GM21825 (cell line): ENCODE data around the gene CACNA1H.
"Not testable (repeated sequence)": the region's sequence is repeated elsewhere in the genome, so short reads cannot be mapped to it uniquely, and the experiment has no call there.

Source experiments
- ATAC-seq: cut with Tn5 transposase; IDR thresholded peaks from one replicate; pipeline ENCODE4 v1.9.1; 2021; ENCODE audit warnings: mild to moderate bottlenecking, moderate library complexity; ENCODE audit not compliant: unreplicated experiment

The CACNA1H gene

DNA sequence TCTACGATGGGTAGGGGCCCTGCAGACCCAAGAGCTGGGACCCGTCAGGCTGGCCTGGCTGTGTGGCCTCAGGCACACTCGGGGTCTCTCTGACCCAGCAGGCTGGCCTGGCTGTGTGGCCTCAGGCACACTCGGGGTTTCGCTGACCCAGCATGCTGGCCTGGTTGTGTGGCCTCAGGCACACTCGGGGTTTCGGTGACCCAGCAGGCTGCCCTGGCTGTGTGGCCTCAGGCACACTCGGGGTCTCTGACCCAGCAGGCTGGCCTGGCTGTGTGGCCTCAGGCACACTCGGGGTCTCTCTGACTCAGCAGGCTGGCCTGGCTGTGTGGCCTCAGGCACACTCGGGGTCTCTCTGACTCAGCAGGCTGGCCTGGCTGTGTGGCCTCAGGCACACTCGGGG is 37.9 kb downstream of the CACNA1H start:
- ATAC-seq, result not testable (repeated sequence)

DNA sequence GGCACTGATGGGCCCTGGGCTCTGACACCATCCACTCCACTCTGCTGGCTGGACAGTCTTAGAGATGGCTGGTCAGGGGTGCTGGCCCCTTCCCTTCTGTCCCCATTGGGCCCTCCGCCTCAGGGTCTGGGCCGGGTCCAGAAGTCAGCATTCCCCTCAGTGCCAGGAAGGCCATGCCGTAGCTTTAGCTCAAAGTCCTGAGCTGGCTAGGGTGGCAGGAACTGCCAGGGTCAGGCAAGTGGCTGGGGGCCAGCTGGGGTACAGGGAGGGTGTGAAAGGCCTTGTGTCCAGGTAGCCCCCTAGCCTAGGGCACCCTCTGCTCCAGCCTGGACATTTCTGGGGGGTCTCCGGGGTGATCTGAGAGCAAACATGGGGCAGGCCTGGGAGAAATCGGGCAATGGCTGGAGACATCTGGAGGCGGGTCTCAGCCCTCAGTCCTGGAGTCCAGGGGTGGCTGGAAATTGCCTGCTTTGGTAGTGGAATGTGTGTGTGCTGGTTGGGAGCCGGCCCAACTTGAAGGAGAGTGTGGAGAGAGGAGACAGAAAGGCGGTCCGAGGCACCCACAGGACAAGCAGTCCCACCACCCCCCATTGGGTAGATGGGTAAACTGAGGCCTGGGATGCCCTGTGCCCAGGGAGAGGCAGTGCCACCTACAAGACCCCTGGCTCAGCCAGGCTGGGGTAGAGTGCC is 39.6 kb downstream of the CACNA1H start:
- ATAC-seq, result no peak

DNA sequence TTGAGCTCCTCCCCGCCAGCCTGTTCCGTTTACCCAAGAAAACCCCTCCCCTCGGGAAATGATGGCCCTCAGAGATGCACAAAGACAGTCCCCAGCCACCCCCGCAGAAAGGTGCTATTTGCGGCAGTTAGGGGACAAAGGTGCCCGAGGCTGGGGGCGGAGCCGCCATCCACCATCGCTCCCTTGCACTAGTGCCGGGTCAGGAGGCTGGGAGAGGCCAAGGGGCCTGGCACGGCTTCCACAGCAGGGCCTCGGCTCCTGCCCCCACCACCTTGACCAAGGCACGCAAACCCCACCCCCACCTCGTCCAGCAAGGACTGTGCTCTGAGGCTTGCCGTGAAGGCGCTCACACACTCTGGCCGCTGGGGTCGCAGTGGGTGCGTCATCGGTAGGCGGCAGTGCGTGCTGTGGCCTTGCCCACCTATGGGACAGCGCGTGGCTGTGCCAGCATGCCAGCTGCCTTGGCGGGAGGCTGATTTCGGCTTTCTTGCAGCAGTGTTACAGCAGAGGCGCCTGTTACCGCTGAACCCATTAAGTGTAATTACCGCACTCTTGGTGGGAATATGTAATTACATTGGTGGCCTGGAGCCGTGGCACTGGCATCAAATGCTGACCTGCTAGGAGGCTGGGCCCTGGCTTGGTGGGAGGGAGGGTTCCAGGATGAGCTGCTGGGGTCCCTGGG is 40.4 kb downstream of the CACNA1H start:
- no peak for ATAC-seq

DNA sequence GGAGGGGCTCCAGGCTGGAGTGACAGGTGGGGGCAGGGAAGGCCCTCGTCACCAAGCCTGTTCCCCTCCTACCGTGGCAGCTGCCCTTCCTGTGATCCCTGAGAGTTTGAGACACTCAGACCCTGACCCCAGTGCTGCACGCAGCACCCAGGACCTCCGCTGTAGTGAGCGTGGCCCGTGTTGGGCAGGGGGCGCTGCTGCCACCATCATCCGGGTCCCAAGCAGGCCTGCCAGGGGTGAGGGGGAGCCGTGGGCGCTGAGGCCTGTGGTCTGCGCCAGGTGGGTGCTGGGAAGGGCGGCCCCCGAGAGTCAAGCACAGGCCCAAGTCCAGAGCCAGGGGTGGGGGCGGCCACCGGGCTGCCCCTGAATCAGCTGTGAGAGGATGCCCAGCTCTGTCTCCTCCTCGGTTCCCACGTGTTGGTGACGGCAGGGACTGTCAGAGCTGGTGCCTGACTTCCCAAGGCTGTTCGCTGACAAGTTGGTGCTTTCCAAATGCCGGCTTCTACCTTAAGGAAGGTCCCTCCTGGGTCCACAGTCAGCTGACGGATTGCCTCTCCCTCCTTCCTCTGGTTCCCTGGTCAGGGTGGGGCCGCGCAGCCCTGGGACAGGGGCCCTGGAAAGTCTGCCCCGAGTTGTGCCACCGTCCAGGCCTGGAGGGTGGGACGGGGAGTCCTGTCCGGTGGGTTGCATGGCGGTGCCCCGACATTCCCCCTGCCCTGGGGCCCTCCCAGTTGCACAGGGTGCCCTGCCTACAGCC is 41.1 kb downstream of the CACNA1H start:
- ATAC-seq, result no peak

DNA sequence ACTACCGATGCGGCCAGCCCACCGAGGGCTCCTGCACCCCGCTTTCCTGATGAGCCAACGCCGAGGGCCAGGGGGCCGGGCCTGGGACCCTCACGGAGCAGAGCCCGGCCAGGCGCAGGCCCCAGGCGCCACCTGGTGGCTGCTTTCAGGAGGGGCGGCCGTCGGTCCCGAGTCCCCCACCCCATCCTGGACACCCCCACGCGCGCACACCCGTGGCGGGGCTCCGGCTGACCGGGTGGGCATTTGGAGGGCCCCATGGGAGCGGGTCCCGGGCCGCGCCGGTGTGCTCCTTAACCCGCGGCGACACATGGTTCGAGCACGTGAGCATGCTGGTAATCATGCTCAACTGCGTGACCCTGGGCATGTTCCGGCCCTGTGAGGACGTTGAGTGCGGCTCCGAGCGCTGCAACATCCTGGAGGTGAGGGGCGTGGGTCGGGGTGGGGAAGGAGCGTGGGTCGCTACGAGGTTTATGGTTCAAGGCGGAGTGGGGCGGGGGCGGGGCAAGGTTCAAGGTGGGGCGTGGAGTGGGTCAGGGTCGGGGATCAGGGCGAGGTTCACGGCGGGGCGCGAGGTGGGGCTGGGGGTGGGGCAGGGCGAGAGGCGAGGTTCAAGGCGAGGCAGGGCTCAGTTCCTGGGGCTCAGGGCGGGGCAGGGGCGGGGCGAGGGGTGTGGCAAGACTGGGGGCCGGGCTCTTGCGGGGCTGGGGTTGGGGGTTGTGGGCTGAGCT is 41.9 kb downstream of the CACNA1H start:
- no peak for ATAC-seq

DNA sequence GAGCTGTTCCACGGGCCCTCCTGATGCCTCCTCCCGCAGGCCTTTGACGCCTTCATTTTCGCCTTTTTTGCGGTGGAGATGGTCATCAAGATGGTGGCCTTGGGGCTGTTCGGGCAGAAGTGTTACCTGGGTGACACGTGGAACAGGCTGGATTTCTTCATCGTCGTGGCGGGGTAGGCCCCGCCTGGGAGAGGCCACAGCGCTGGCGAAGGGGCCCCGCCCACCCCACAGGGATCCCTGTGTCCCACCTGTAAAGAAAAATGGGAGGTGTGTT is 42.4 kb downstream of the CACNA1H start:
- ATAC-seq, result no peak

DNA sequence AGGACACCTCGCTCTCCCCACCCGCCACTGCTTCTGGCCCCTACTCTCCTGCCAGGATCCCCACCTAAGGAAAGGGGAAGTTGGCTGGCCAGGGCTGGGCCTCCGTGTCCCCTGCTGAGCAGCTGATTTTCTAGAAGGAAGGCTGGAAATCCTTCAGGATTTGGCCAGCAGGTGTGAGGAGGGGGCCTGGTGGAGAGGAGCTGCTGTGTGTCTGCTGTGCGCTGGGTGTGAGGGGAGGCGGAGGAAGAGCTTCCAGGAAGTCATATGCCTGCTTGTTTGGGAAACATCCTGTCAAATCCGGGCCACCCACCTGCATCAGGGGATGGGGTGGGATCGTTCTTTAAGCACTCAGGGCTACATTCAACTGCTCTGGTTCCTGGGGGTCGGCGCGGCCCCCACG is 43.6 kb downstream of the CACNA1H start:
- ATAC-seq, result no peak

DNA sequence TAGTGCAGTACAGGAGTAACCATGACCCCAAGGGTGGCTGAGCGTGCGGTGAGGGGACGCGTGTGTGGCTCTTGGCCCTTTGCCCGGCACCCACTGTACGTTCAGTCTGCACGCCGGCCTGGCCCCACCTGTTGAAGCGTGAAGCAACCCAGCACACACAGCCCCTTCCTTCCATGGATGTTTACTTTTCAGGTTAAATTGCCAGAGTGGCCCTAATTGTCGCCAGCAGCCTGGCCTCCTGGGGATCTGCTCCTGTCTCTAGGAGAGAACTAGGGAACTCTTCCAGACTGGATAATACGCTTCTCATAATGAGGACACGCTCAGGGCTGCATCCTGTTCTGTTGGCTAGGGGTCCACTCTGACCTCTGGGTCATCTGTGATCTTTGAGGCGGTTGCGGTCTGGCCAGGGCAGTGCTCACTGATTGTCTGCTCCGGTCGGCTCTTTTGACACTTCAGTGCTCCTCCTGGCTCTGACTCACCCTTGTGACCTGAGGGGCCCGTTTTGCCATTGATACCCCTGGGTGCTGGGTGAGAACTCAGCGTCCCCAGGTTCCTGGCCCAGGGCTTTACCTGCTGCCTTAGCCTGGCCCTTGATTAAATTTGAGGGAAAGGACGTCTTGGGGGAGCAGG is 44.4 kb downstream of the CACNA1H start:
- ATAC-seq, result no peak

DNA sequence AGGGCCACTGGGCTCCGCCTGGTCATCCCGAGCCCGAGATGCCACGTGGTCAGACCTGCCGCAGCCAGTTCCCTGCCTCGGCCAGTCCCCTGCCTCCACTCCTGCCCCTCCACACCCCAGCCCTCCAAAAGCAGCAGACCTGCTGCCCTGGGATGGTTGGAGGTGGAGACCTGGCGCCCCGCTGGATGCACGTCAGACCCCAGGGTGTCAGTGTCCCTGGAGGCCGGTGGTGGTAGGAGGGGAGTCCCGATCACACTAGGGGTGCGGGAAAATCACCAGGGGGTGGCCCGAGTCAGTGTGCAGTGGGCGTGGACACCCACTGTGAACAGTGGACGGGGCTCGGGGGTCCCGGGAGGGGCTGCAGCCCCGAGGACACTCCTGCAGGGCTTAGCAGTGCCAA is 45.3 kb downstream of the CACNA1H start:
- no peak for ATAC-seq

DNA sequence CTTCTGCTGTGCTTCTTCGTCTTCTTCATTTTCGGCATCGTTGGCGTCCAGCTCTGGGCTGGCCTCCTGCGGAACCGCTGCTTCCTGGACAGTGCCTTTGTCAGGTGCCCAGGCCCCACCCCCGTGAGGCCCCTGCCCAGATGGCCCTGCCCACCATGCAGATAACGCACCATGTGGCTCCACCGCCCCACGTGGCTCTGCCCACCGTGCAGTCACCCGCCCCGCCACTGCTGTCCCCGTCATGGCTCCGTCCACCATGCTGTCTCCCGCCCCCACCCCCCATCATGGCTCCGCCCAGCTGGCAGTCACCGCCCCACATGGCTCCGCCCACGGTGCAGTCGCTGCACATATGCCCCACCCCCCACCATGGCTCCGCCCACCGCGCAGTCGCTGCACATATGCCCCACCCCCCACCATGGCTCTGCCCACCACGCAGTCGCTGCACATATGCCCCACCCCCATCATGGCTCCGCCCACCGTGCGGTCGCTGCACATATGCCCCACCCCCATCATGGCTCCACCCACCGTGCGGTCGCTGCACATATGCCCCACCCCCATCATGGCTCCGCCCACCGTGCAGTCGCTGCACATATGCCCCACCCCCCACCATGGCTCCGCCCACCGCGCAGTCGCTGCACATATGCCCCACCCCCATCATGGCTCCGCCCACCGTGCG is 45.9 kb downstream of the CACNA1H start:
- not testable (repeated sequence) for ATAC-seq

DNA sequence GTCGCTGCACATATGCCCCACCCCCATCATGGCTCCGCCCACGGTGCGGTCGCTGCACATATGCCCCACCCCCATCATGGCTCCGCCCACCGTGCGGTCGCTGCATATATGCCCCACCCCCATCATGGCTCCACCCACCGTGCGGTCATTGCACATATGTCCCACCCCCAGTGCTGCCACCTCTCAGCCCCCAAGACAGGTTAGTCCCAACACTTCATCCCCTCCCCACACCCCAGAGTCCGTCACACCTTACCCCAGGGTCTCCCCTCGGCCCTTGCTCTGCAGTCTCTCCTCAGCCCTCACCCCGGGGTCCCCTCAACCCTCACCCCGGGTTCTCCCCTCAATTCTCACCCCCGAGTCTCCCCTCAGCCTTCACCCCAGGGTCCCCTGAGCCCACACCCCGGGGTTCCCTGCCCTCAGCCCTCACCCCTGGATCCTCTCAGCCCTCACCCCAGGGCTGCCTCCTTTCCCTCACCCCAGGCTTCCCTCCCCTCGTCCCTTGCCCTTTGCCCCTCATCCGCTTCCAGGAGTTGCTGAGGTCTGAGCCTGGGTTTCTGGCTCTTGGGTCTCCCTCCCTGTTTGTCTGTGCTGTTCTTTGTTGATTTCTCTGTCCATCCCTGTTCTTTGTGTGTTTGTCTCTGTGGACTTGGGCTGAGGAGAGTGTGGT is 46.6 kb downstream of the CACNA1H start:
- ATAC-seq, result no peak

DNA sequence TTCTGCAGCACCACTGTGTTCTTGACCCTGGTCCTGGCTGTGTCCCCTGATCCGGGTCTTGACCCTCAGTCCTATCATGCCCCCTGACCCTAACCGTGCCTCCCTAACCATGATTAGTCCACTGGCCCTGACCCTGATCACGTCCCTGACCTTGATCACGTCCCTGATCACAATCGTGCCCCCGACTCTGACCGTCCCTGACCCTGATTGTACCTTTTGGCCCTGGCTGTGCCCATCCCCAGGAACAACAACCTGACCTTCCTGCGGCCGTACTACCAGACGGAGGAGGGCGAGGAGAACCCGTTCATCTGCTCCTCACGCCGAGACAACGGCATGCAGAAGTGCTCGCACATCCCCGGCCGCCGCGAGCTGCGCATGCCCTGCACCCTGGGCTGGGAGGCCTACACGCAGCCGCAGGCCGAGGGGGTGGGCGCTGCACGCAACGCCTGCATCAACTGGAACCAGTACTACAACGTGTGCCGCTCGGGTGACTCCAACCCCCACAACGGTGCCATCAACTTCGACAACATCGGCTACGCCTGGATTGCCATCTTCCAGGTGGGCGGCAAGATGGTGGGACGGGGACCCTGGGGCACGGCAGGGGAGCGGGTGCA is 47.2 kb downstream of the CACNA1H start:
- ATAC-seq, result no peak

DNA sequence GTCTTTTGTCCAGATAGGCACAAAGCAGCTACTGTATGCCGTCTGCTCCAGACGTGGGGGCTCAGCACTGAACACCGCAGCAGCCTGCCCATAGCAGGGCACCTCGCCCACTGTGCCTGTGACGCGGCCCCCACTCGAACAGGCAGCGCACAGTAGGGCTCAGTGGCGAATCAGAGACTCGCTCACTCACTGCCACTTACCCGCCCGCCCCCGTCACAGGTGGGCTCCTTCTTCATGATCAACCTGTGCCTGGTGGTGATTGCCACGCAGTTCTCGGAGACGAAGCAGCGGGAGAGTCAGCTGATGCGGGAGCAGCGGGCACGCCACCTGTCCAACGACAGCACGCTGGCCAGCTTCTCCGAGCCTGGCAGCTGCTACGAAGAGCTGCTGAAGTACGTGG is 48.5 kb downstream of the CACNA1H start:
- ATAC-seq, result no peak

DNA sequence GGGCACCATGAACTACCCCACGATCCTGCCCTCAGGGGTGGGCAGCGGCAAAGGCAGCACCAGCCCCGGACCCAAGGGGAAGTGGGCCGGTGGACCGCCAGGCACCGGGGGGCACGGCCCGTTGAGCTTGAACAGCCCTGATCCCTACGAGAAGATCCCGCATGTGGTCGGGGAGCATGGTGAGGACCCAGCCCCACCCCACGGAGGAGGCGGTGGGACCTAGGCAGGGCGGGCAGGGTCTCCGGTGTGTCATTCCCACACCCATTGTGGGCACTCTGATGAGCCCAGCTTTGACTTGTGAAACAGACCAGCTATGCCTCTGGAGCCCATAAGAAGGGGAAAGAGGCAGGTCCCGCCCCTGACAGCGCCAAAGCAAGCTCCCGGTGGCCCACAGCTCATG is 49.4 kb downstream of the CACNA1H start:
- no peak for ATAC-seq

DNA sequence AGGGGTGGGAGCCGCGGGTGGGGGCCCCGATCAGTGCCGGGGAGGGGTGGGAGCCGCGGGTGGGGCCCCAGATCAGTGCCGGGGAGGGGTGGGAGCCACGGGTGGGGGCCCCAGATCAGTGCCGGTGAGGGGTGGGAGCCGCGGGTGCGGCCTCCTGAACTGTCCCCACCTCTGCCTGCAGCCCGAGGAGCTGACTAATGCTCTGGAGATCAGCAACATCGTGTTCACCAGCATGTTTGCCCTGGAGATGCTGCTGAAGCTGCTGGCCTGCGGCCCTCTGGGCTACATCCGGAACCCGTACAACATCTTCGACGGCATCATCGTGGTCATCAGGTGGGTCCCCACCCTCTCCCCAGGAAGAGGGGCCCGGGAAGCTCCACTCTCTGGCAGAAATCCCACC is 52.0 kb downstream of the CACNA1H start:
- no peak for ATAC-seq

DNA sequence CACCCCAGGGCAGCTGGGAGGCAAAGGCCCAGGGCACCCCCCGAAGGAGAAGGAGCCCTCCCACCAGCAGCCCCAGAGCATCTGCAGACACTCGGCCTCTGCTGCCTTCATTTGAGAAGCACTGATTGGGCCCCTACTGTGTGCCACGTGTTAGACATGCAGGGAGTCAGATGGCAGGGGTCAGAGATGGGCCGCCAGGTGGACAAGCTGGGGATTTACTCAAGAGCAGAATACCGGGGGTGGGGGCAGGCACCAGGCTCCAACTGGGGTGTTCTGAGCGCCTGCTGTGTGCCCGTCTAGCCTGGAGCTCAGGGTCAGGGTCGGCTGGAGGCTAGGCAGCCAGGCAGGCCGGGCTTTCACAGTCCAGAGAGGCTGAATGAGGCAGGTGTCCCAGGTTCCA is 53.4 kb downstream of the CACNA1H start:
- no peak for ATAC-seq

DNA sequence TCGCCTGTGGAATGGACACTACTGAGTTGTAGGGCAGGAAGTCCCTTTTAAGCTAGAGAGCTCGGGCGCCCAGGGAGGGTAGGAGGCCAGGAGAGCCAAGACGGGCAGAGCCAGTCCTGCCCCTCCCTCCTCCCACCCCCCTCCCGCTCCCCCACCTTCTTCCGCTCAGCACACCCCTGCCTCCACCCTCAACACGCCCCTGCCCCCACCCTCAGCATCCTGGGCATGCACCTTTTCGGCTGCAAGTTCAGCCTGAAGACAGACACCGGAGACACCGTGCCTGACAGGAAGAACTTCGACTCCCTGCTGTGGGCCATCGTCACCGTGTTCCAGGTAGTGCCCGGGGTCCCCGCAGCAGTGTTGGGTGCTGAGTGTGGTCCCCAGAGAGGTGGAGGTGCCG is 53.9 kb downstream of the CACNA1H start:
- ATAC-seq, result no peak

DNA sequence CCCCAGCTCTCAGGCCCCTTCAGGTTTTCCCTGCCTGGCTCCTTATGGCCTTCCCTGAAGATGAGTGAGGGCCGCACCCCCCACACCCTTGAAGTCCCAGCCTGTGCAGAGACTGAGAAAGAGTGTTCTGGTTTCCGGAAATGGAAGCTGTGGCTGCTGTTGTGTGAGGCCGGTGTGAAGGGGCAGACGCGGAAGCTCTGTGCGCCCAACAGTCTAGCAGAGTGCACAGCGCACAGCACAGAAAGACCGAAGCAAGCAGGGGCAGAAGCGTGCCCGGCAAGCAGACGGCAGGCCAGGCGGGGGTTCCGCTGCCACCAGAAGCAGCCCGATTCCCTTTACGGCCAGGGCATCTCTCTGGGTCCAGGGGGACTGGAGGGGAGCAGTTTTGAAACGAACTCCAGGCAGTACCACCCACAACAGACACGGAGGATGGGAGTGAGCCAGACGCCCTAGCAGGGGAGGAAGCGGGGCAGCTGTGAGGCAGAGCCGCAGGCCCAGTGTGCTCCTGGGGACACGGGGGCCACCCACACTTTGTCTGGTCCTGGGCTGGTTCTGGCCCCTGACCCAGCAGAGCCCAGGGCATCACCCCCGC is 55.4 kb downstream of the CACNA1H start:
- ATAC-seq, result no peak

DNA sequence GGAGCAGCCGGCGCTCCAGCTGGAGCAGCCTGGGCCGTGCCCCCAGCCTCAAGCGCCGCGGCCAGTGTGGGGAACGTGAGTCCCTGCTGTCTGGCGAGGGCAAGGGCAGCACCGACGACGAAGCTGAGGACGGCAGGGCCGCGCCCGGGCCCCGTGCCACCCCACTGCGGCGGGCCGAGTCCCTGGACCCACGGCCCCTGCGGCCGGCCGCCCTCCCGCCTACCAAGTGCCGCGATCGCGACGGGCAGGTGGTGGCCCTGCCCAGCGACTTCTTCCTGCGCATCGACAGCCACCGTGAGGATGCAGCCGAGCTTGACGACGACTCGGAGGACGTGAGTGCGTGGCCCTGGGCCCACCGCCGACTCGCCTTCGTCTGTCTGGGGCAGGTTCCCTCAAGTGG is 56.2 kb downstream of the CACNA1H start:
- no peak for ATAC-seq
